HEK293 (cell line): ENCODE data around the gene HPDL.

Source experiments
- CTCF ChIA-PET: fragments of 350-600 bp; formaldehyde crosslinking; extraction: SDS; loops from one replicate; lab custom pipeline; 2021; ENCODE audit warnings: antibody characterized with exemption; lab: Yijun Ruan, JAX
- POLR2A ChIA-PET: fragments of 300-600 bp; formaldehyde crosslinking; extraction: SDS; loops from one replicate; lab custom pipeline; 2020; ENCODE audit warnings: antibody characterized with exemption, inconsistent platforms; lab: Yijun Ruan, JAX
- H3K27ac ChIP-seq: fragments of 200-500 bp; sonication (Bioruptor generic); 2 replicates; pipeline ENCODE4 v1.5.1; 2014; ENCODE audit warnings: low read depth, low read length, control low read depth, inconsistent platforms; ENCODE audit errors: extremely low read depth
- H3K36me3 ChIP-seq, 2 experiments: fragments of 200-500 bp in 1 of 2; sonication (Bioruptor generic) in 1 of 2; 1 replicate in 1 of 2; 2 replicates in 1 of 2; pipeline ENCODE4 v1.5.1; 2014 to 2017; ENCODE audit warnings: inconsistent platforms in 2 of 2, low read length in 2 of 2; ENCODE audit not compliant: control insufficient read depth in 2 of 2, insufficient read depth in 1 of 2
- H3K4me1 ChIP-seq: fragments of 200-500 bp; sonication (Bioruptor generic); 2 replicates; pipeline ENCODE4 v1.5.1; 2014; ENCODE audit warnings: mild to moderate bottlenecking, low read length, inconsistent platforms; ENCODE audit not compliant: control insufficient read depth, insufficient read depth
- H3K4me3 ChIP-seq: 2 replicates; pipeline ENCODE4 v1.5.1; 2011; ENCODE audit warnings: low read depth, mild to moderate bottlenecking, control low read depth, low read length, moderate library complexity
- H3K9me3 ChIP-seq: fragments of 200-500 bp; sonication (Bioruptor generic); 2 replicates; pipeline ENCODE4 v1.5.1; 2014; ENCODE audit warnings: low read depth, low read length, inconsistent platforms; ENCODE audit not compliant: control insufficient read depth, insufficient read depth
- ELK4 ChIP-seq: IDR thresholded peaks from 2 replicates; pipeline ENCODE4 v1.6.1; 2011; ENCODE audit warnings: mild to moderate bottlenecking, low read depth, low read length, borderline replicate concordance
- GLI4 ChIP-seq: fragments of 450-650 bp; formaldehyde crosslinking; IDR thresholded peaks from 2 replicates; pipeline ENCODE4 v1.5.1; 2016; ENCODE audit warnings: missing biosample characterization, missing genetic modification characterization
- KLF1 ChIP-seq: fragments of 450-650 bp; formaldehyde crosslinking; IDR thresholded peaks from 2 replicates; pipeline ENCODE4 v1.5.1; 2016; ENCODE audit warnings: missing biosample characterization, missing genetic modification characterization
- SALL2 ChIP-seq: fragments of 450-650 bp; formaldehyde crosslinking; IDR thresholded peaks from 2 replicates; pipeline ENCODE4 v1.5.0; 2017; ENCODE audit warnings: missing biosample characterization, mild to moderate bottlenecking, missing genetic modification characterization, borderline replicate concordance
- SETDB1 ChIP-seq: IDR thresholded peaks from one replicate; pipeline ENCODE4 v1.6.1; 2017; ENCODE audit warnings: mild to moderate bottlenecking, low read length, moderate library complexity, mixed read lengths; ENCODE audit not compliant: insufficient read length
- YY1 ChIP-seq: fragments of 450-650 bp; formaldehyde crosslinking; IDR thresholded peaks from 2 replicates; pipeline ENCODE4 v1.5.1; 2018; ENCODE audit warnings: missing biosample characterization, missing genetic modification characterization
- ZBTB11 ChIP-seq: fragments of 450-650 bp; formaldehyde crosslinking; conservative IDR thresholded peaks from 2 replicates; pipeline ENCODE4 v1.5.1; 2016; ENCODE audit warnings: low read depth, missing biosample characterization, missing genetic modification characterization
- ZBTB21 ChIP-seq: fragments of 450-650 bp; formaldehyde crosslinking; IDR thresholded peaks from 2 replicates; pipeline ENCODE4 v1.5.1; 2017; ENCODE audit warnings: missing biosample characterization, missing genetic modification characterization
- ZFHX2 ChIP-seq: fragments of 450-650 bp; formaldehyde crosslinking; conservative IDR thresholded peaks from 2 replicates; pipeline ENCODE4 v1.5.1; 2016; ENCODE audit warnings: missing biosample characterization, missing genetic modification characterization
- ZNF10 ChIP-seq: fragments of 450-650 bp; formaldehyde crosslinking; IDR thresholded peaks from 2 replicates; pipeline ENCODE4 v1.5.1; 2017; ENCODE audit warnings: missing biosample characterization, missing genetic modification characterization
- ZNF133 ChIP-seq: fragments of 450-650 bp; formaldehyde crosslinking; IDR thresholded peaks from 2 replicates; pipeline ENCODE4 v1.5.1; 2016; ENCODE audit warnings: missing biosample characterization, missing genetic modification characterization
- ZNF184 ChIP-seq: fragments of 450-650 bp; IDR thresholded peaks from 2 replicates; pipeline ENCODE4 v1.5.1; 2018; ENCODE audit warnings: missing biosample characterization, mild to moderate bottlenecking, missing genetic modification characterization
- ZNF211 ChIP-seq: fragments of 450-650 bp; formaldehyde crosslinking; IDR thresholded peaks from 2 replicates; pipeline ENCODE4 v1.5.1; 2016; ENCODE audit warnings: low read depth, missing biosample characterization, missing genetic modification characterization
- ZNF239 ChIP-seq: fragments of 450-650 bp; formaldehyde crosslinking; IDR thresholded peaks from 2 replicates; pipeline ENCODE4 v1.5.1; 2016; ENCODE audit warnings: missing biosample characterization, missing genetic modification characterization
- ZNF266 ChIP-seq: fragments of 450-650 bp; formaldehyde crosslinking; IDR thresholded peaks from 2 replicates; pipeline ENCODE4 v1.5.1; 2016; ENCODE audit warnings: missing biosample characterization, missing genetic modification characterization, low read depth
- ZNF341 ChIP-seq: fragments of 450-650 bp; formaldehyde crosslinking; IDR thresholded peaks from 2 replicates; pipeline ENCODE4; 2016; ENCODE audit warnings: low read depth, missing biosample characterization, missing genetic modification characterization
- ZNF354C ChIP-seq: fragments of 450-650 bp; formaldehyde crosslinking; IDR thresholded peaks from 2 replicates; pipeline ENCODE4 v1.5.1; 2016; ENCODE audit warnings: missing biosample characterization, missing genetic modification characterization, low read depth, borderline replicate concordance
- ZNF394 ChIP-seq: fragments of 450-650 bp; formaldehyde crosslinking; IDR thresholded peaks from 2 replicates; pipeline ENCODE4 v1.5.1; 2016; ENCODE audit warnings: missing biosample characterization, missing genetic modification characterization, mild to moderate bottlenecking, moderate library complexity, borderline replicate concordance
- ZNF501 ChIP-seq: fragments of 450-650 bp; formaldehyde crosslinking; IDR thresholded peaks from 2 replicates; pipeline ENCODE4 v1.5.1; 2016; ENCODE audit warnings: missing biosample characterization, missing genetic modification characterization
- ZNF548 ChIP-seq: fragments of 450-650 bp; formaldehyde crosslinking; IDR thresholded peaks from 2 replicates; pipeline ENCODE4 v1.5.1; 2016; ENCODE audit warnings: missing biosample characterization, missing genetic modification characterization
- ZNF580 ChIP-seq: fragments of 450-650 bp; formaldehyde crosslinking; IDR thresholded peaks from 2 replicates; pipeline ENCODE4 v1.5.1; 2016; ENCODE audit warnings: missing biosample characterization, missing genetic modification characterization
- ZNF585B ChIP-seq: fragments of 450-650 bp; formaldehyde crosslinking; IDR thresholded peaks from 2 replicates; pipeline ENCODE4 v1.5.1; 2016; ENCODE audit warnings: missing biosample characterization, missing genetic modification characterization
- ZNF596 ChIP-seq: fragments of 450-650 bp; IDR thresholded peaks from 2 replicates; pipeline ENCODE4 v1.5.0; 2018; ENCODE audit warnings: missing biosample characterization, mild to moderate bottlenecking, missing genetic modification characterization, moderate library complexity
- ZNF626 ChIP-seq: fragments of 450-650 bp; sonication (Bioruptor Pico); formaldehyde crosslinking; IDR thresholded peaks from 2 replicates; pipeline ENCODE4 v1.5.1; 2018; ENCODE audit warnings: missing biosample characterization, missing genetic modification characterization, inconsistent platforms
- ZNF660 ChIP-seq: fragments of 450-650 bp; IDR thresholded peaks from 2 replicates; pipeline ENCODE4 v1.5.1; 2018; ENCODE audit warnings: missing biosample characterization, mild to moderate bottlenecking, missing genetic modification characterization
- ZNF843 ChIP-seq: fragments of 450-650 bp; formaldehyde crosslinking; IDR thresholded peaks from 2 replicates; pipeline ENCODE4 v1.5.1; 2016; ENCODE audit warnings: missing biosample characterization, missing genetic modification characterization
- ZSCAN5A ChIP-seq: fragments of 450-650 bp; formaldehyde crosslinking; IDR thresholded peaks from 2 replicates; pipeline ENCODE4 v1.5.1; 2016; ENCODE audit warnings: missing biosample characterization, missing genetic modification characterization

HPDL gene

GRCh38 chr1:45340816-45341466 lies 14.2 kb downstream of the HPDL start:
- Histone ChIP-seq H3K4me3 (peak overlapping the region; percentile 67), H3K27ac (peak overlapping the region; percentile 75; the same call in 1 of the 2 replicates), H3K36me3 (peaks cover 0 to 59% of the 10 kb centered on the region in 2 experiments; a peak in 2 of 3 replicates), H3K4me1 (no peaks in the 10 kb centered on the region), H3K9me3 (no peaks in the 10 kb centered on the region)
- POLR2A ChIA-PET = interaction anchor here (0.6 to 3.2 kb wide), 20 partner anchors 9 to 619 kb away, joined by 3 to 62 read pairs (median 9); partner anchors contain the start of genes BTBD19, CCDC163, HECTD3 and HPDL
- TF ChIP-seq ZNF548 = no peak
- no peak for TF ChIP-seq KLF1 (tag by site-specific recombination)
- TF ChIP-seq ELK4 = no peak
- TF ChIP-seq ZNF394 (tag by site-specific recombination) = no peak
- TF ChIP-seq SALL2 (tag by site-specific recombination) = no peak
- no peak for TF ChIP-seq ZSCAN5A (tag by site-specific recombination)
- no peak for TF ChIP-seq ZNF596 (tag by site-specific recombination)
- TF ChIP-seq ZNF626 = no peak
- TF ChIP-seq GLI4 (tag by site-specific recombination) = no peak
- TF ChIP-seq ZNF341 (tag by site-specific recombination) = no peak
- TF ChIP-seq ZNF501 (tag by site-specific recombination) = 0 out of 2 replicates have a peak, but pooled peaks have one; percentile 24
- no peak for TF ChIP-seq ZNF266 (tag by site-specific recombination)
- no peak for TF ChIP-seq ZNF211 (tag by site-specific recombination)
- TF ChIP-seq ZNF133 = no peak
- no peak for TF ChIP-seq ZNF843 (tag by site-specific recombination)
- no peak for TF ChIP-seq ZBTB11 (tag by site-specific recombination)
- TF ChIP-seq ZNF10 (tag by site-specific recombination) = peak; percentile 40; the same call in 1 of the 2 replicates
- TF ChIP-seq ZNF354C (tag by site-specific recombination) = no peak
- TF ChIP-seq ZNF585B (tag by site-specific recombination) = no peak
- peak; percentile 90 for TF ChIP-seq ZNF580 (tag by site-specific recombination)
- no peak for TF ChIP-seq ZNF184 (tag by site-specific recombination)
- no peak for TF ChIP-seq ZNF239 (tag by site-specific recombination)
- no peak for TF ChIP-seq YY1 (tag by site-specific recombination)
- TF ChIP-seq ZFHX2 (tag by site-specific recombination) = no peak
- TF ChIP-seq ZBTB21 (tag by site-specific recombination) = no peak
- TF ChIP-seq ZNF660 (tag by site-specific recombination) = no peak
- TF ChIP-seq SETDB1 = no peak
- CTCF ChIA-PET = interaction anchor here (0.6 to 2.3 kb wide), 10 partner anchors 8 to 610 kb away, joined by 3 to 8 read pairs (median 5); partner anchors contain the start of genes RNU5D-1 and TESK2
